GM21786 (cell line): ENCODE data around the gene SLC6A11.

Experiments used
- ATAC-seq: cut with Tn5 transposase; IDR thresholded peaks from one replicate; pipeline ENCODE4 v1.9.1; 2021; ENCODE audit not compliant: unreplicated experiment

The SLC6A11 gene

GRCh38 chr3:10788451-10788850 is 27.6 kb upstream of the SLC6A11 start:
- no peak for ATAC-seq

- ATAC-seq = no peak
These were observed 25.3 kb upstream of the SLC6A11 start for GRCh38 chr3:10790713-10791112.

GRCh38 chr3:10792208-10792607 is 23.8 kb upstream of the SLC6A11 start:
- no peak for ATAC-seq

- ATAC-seq = no peak
These were observed 17.2 kb upstream of the SLC6A11 start for GRCh38 chr3:10798600-10799367.

- ATAC-seq = no peak
These were observed 11.8 kb upstream of the SLC6A11 start for GRCh38 chr3:10804183-10804648.

- ATAC-seq = no peak
These were observed 10.0 kb upstream of the SLC6A11 start for GRCh38 chr3:10806006-10806405.

GRCh38 chr3:10808130-10808735 is 7.8 kb upstream of the SLC6A11 start:
- no peak for ATAC-seq

GRCh38 chr3:10808974-10809373 is 7.1 kb upstream of the SLC6A11 start:
- ATAC-seq = no peak

GRCh38 chr3:10810376-10810775 is 5.7 kb upstream of the SLC6A11 start:
- ATAC-seq = no peak

GRCh38 chr3:10813425-10813824 is 2.6 kb upstream of the SLC6A11 start:
- ATAC-seq = no peak

GRCh38 chr3:10814623-10815022 is 1.4 kb upstream of the SLC6A11 start:
- ATAC-seq = no peak

- ATAC-seq = no peak
These were observed 541 bp upstream of the SLC6A11 start for GRCh38 chr3:10815487-10815886.

- no peak for ATAC-seq
These were observed 830 bp downstream of the SLC6A11 start for GRCh38 chr3:10816863-10817253.

GRCh38 chr3:10817506-10817905 is 1.5 kb downstream of the SLC6A11 start:
- ATAC-seq = no peak

- no peak for ATAC-seq
These were observed 6.0 kb downstream of the SLC6A11 start for GRCh38 chr3:10822055-10822454.

GRCh38 chr3:10822708-10823515 is 6.9 kb downstream of the SLC6A11 start:
- ATAC-seq = no peak

GRCh38 chr3:10823516-10823818 is 7.4 kb downstream of the SLC6A11 start:
- ATAC-seq = no peak

- no peak for ATAC-seq
These were observed 8.4 kb downstream of the SLC6A11 start for GRCh38 chr3:10824468-10824867.

GRCh38 chr3:10833855-10834414 is 17.9 kb downstream of the SLC6A11 start:
- ATAC-seq = no peak

GRCh38 chr3:10834951-10835350 is 18.9 kb downstream of the SLC6A11 start:
- ATAC-seq = no peak

- no peak for ATAC-seq
These were observed 19.4 kb downstream of the SLC6A11 start for GRCh38 chr3:10835406-10835805.

- no peak for ATAC-seq
These were observed 20.6 kb downstream of the SLC6A11 start for GRCh38 chr3:10836676-10837075.
